Left ventricle myocardium inferior (tissue), 1 donor: ENCODE results near the gene KIAA1328. TPM values are rescaled to one million over a fixed set of nuclear protein-coding genes. Genes with fewer than 3 reads are reported as not detected.

ENCODE experiments used
- DNase-seq: peaks from one replicate; pipeline ENCODE4 v3.0.0-alpha.2; 2020
- H3K27ac ChIP-seq: fragments of 200-600 bp; replicated peaks from 2 replicates; pipeline ENCODE4 v1.8.0; 2021
- H3K27me3 ChIP-seq: fragments of 200-600 bp; 2 replicates; pipeline ENCODE4 v1.8.0; 2021; ENCODE audit warnings: low read depth
- H3K36me3 ChIP-seq: fragments of 200-600 bp; 2 replicates; pipeline ENCODE4 v1.8.0; 2021
- H3K4me1 ChIP-seq: fragments of 200-600 bp; 2 replicates; pipeline ENCODE4 v1.8.0; 2021
- H3K4me3 ChIP-seq: fragments of 200-600 bp; 2 replicates; pipeline ENCODE4 v1.8.0; 2021; ENCODE audit warnings: mild to moderate bottlenecking, moderate library complexity
- H3K9me3 ChIP-seq: fragments of 200-600 bp; replicated peaks from 2 replicates; pipeline ENCODE4 v1.8.0; 2021
- intact Hi-C: fragments of 100-400 bp; cut with micrococcal nuclease; formaldehyde crosslinking; loops from one replicate; pipeline ENCODE4 v1.11.0; 2022
- total RNA-seq: library from RNA; stranded (reverse); fragmentation: NEBNext Ultra II Directional; extraction: Animal tissue kit (Norgen Biotek cat#: 25700); gene quantifications from one replicate; pipeline ENCODE4 v1.2.1, GENCODE V29; 2021
- TF ChIP-seq, protein P1 (sequence below): fragments of 200-600 bp; IDR thresholded peaks from 2 replicates; pipeline ENCODE4 v1.8.0; 2021; ENCODE audit warnings: antibody characterized with exemption, mild to moderate bottlenecking, borderline replicate concordance
- donor health status: DM: no; HTN: yes; CAD: no; lungs with severe emphysema.

KIAA1328 gene
- total RNA-seq, 1 donor from 2014 or later: 4.0 TPM

DNA sequence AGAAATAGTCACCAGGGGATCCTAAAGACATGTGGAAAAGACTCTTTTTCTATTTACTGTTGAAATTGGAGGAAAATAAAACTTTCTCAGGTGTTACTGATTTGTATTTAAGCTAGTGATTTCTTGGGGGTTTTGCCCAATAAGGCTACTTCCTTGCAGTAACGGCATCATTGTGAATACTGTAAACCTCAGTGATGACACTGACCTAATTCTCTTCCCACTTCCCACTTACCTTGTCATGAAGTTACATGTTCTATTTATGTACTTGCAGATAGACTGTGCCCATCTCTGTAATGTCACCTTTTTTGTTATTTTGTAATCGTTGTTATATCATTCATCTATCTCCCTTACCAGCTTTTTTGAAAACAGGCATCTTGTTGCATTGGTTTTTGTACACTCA, 134.5 kb downstream of the KIAA1328 start:
- DNase-seq: no peak
- Histone ChIP-seq H3K9me3 (peaks cover 21% of the 10 kb centered on the region), H3K4me1 (no peaks in the 10 kb centered on the region), H3K27ac (no peak overlapping the region), H3K27me3 (no peaks in the 10 kb centered on the region), H3K36me3 (peaks cover 31% of the 10 kb centered on the region), H3K4me3 (no peak overlapping the region)
- TF ChIP-seq, protein P1, sequence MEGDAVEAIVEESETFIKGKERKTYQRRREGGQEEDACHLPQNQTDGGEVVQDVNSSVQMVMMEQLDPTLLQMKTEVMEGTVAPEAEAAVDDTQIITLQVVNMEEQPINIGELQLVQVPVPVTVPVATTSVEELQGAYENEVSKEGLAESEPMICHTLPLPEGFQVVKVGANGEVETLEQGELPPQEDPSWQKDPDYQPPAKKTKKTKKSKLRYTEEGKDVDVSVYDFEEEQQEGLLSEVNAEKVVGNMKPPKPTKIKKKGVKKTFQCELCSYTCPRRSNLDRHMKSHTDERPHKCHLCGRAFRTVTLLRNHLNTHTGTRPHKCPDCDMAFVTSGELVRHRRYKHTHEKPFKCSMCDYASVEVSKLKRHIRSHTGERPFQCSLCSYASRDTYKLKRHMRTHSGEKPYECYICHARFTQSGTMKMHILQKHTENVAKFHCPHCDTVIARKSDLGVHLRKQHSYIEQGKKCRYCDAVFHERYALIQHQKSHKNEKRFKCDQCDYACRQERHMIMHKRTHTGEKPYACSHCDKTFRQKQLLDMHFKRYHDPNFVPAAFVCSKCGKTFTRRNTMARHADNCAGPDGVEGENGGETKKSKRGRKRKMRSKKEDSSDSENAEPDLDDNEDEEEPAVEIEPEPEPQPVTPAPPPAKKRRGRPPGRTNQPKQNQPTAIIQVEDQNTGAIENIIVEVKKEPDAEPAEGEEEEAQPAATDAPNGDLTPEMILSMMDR: no peak
- intact Hi-C loops: no loop called here

DNA sequence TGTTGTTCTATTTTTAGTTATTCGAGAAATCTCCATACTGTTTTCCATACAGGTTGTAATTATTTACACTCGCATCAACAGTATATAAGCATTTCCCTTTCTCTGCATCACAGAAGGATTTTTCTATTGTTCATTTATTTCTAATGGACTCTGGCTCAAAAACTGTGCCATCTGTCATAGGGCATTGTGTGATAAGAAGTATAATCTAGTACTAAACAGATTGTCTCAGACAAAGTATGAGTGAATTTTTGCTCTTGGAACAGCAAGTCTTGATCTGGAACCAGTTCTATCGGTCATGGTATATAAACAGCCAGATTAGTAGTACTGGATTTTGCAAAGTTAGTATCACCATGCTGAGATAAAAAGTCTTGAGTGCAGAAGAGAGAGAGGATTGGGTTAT, 145.8 kb downstream of the KIAA1328 start:
- intact Hi-C loops: no loop called here
- Histone ChIP-seq H3K27ac (no peak overlapping the region), H3K4me1 (no peaks in the 10 kb centered on the region), H3K27me3 (no peaks in the 10 kb centered on the region), H3K4me3 (no peak overlapping the region), H3K36me3 (peaks cover 5% of the 10 kb centered on the region), H3K9me3 (peaks cover 35% of the 10 kb centered on the region)
- DNase-seq: no peak
- TF ChIP-seq, protein P1: no peak

DNA sequence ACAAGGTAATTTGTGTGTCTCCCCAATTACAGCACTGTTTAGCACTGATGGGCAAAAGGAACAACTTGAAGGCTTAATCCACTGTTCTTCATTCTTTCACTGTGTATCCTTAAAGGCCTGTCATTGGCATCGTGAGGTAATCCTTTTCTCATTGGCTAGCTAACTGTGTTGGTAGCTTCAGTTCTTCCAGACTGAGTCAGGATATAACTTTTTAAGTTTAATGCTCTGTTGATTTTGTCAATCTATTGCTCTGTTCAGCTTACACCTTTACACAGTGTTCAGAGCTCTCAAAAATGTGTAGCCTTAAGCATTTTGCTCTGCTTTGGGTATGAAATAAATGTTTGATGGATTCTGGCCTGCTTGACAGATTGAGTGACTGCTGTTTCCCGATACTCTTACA, 148.2 kb downstream of the KIAA1328 start:
- H3K4me1 ChIP-seq: no peaks in the 10 kb centered on the region

DNA sequence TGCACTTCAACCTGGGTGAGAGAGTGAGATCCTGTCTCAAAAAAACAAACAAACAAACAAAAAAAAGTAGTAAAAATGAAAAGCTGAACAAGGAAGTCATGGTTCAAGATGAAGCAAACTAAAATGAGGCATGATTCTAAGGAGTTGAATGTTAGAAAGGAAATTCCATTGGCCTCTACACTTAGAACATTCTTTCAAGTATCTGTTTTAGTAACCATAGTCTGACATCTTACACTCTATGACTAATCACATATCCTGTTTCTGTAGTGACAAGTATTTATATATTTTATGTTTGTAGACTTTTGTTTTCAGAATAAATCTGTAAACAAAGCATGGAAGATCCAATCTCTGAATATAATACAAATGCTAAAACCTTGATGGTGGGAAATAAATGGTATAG, 164.1 kb downstream of the KIAA1328 start:
- no peak for DNase-seq
- intact Hi-C loops: no loop called here

More for the DNA sequence above, 148.2 kb downstream of the KIAA1328 start:
- Histone ChIP-seq H3K27ac (no peak overlapping the region), H3K27me3 (no peaks in the 10 kb centered on the region), H3K9me3 (peaks cover 12% of the 10 kb centered on the region), H3K4me3 (no peak overlapping the region), H3K36me3 (peaks cover 11% of the 10 kb centered on the region)
- intact Hi-C loops: no loop called here
- DNase-seq: no peak
- TF ChIP-seq, protein P1: no peak

DNA sequence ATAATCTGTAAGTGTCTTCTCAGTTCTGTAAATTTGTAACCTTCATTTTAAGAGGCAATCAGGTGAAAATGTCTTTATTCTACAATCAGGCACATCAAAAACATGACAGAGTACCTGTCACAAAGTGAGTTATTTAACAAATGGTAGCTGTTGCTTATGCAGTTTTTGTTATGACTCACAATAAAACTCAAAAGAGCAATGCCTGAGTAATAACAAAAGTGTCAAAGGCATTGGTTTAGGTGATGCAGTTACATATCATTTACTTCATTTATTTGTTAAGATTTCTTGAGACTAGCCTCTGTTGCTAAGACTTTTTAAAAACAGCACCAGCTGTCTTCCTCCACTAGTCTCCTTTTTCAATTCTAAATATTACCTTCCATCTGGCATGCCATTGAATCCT, 177.8 kb downstream of the KIAA1328 start:
- Histone ChIP-seq H3K9me3 (peaks cover 12% of the 10 kb centered on the region), H3K36me3 (no peaks in the 10 kb centered on the region), H3K27ac (no peak overlapping the region), H3K4me3 (no peak overlapping the region), H3K4me1 (no peaks in the 10 kb centered on the region), H3K27me3 (no peaks in the 10 kb centered on the region)
- DNase-seq: no peak
- TF ChIP-seq, protein P1: no peak
- intact Hi-C loops: no loop called here

More for the DNA sequence above, 164.1 kb downstream of the KIAA1328 start:
- TF ChIP-seq, protein P1: no peak
- Histone ChIP-seq H3K4me3 (no peak overlapping the region), H3K4me1 (no peaks in the 10 kb centered on the region), H3K36me3 (peaks cover 23% of the 10 kb centered on the region), H3K27ac (no peak overlapping the region), H3K9me3 (peaks cover 8% of the 10 kb centered on the region), H3K27me3 (no peaks in the 10 kb centered on the region)

DNA sequence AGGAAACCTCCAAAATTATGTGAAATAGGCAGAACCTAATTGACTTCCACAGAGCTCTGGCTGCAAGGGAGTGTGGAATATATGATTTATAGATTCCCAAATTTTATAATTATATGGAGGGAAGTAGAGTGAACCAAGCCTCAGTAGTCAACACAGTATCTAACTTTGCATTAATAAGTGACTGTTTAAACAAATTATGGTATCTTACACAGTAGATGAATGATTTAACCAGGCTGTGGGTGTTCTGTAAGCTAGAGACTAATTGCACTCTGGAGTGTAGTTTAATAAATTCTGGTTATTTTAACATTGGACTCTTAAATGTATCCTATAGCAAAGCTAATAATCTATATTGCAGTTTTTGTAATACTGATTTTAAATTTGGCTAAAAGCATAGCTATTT, 183.5 kb downstream of the KIAA1328 start:
- Histone ChIP-seq H3K36me3 (no peaks in the 10 kb centered on the region), H3K27ac (no peak overlapping the region), H3K4me3 (no peak overlapping the region), H3K27me3 (no peaks in the 10 kb centered on the region), H3K9me3 (peaks cover 48% of the 10 kb centered on the region), H3K4me1 (no peaks in the 10 kb centered on the region)
- DNase-seq: no peak
- intact Hi-C loops: no loop called here
- TF ChIP-seq, protein P1: no peak
